ENCODE measurements around the gene VIPR2.
"Not testable (repeated sequence)": the region's sequence is repeated elsewhere in the genome, so short reads cannot be mapped to it uniquely, and the experiment has no call there.

VIPR2 gene

GRCh38 chr7:159006022-159006609 lies 138.6 kb downstream of the VIPR2 start:
- DNase-seq = not testable (repeated sequence)

- no peak for DNase-seq
Measured at GRCh38 chr7:159005618-159006017, 139.0 kb downstream of the VIPR2 start.

- DNase-seq = no peak
Measured at GRCh38 chr7:159004411-159004810, 140.3 kb downstream of the VIPR2 start.

DNA sequence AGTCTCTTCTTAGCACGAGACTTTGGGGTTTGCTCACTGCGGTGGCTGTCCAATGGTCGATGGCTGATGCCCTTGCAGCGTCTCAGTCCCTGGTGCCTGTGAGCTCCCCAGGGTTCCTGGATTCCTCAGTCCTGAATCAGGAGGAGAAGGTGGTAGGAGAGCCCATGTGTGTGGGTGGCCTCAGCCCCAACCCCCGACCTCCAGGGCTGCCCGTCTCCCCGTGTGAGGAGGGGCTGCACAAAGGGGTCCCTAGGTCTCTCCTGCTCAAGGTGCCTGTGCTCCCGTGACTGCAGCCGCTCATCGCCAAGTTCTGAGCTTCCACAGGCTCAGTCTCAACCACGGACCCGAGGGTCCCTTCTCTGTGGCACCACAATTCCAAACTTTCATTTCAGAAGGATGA lies 142.9 kb downstream of the VIPR2 start:
- no peak for DNase-seq

- no peak for DNase-seq
Measured at GRCh38 chr7:159000859-159001435, 143.7 kb downstream of the VIPR2 start.

DNA sequence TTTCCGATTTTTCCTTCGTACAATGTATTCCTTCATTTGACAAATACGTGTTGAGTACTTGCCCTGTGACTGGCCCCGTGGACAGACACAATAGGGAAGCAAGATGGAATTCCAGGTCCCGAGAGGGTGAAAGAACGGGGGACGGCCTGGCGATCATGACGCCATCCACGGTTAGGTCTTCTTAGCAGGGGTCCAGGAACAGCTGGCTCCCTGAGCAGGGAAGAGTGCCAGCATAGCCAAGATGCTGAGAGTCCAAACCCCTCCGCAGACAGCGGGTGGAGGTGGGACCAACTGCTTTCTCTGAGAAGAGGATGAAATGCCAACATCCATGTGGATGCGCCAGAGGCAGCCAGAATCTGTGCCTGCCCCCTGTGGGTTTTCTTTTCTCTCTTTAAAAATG lies 144.6 kb downstream of the VIPR2 start:
- no peak for DNase-seq

DNA sequence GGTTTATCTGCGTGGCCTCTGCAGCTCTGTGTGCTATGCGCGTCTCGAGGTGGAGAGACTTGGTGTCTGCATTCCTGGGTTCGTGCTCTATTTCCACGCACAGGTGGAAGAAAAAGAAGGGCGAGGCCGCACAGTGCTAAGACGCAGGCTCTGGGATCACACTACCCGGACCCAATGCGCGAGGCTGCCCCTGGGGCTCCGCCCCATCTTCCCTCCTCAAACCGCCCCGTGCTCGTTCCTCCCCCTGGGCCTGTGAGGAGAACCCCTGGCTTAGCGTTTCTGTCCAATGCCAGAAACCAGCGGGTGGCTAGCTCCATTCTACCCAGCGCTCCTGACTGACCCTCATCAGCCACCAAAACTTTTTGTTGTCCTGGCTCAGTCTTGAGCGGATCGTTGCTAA lies 145.2 kb downstream of the VIPR2 start:
- DNase-seq = no peak

DNA sequence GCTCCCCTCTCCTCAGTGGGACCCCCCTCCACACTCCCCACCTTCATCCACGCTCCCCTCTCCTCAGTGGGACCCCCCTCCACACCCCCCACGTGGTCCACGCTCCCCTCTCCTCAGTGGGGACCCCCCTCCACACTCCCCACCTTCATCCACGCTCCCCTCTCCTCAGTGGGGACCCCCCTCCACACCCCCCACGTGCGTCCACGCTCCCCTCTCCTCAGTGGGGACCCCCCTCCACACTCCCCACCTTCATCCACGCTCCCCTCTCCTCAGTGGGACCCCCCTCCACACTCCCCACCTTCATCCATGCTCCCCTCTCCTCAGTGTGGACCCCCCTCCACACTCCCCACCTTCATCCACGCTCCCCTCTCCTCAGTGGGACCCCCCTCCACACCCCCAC lies 146.4 kb downstream of the VIPR2 start:
- DNase-seq = not testable (repeated sequence)

GRCh38 chr7:158997471-158997870 lies 147.2 kb downstream of the VIPR2 start:
- no peak for DNase-seq

DNA sequence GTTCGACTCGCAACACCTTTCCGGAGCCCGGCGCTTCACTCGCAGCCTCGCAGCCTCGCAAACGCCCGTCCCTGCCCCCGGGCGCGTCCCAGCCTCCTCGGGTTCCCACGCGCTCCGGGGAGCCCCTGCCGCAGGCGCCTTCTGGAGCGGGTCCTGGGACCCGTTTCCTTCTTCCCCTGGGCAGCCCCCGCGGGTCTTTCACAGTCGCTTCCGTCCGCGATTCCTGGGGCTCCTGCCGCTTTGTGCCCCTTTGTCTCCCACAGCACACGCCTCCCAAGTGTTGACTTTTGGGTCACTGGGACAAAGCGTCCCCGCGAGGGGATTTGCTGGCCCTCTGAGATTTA lies 147.6 kb downstream of the VIPR2 start:
- DNase-seq = no peak

GRCh38 chr7:158996214-158997109 lies 148.2 kb downstream of the VIPR2 start:
- DNase-seq = no peak

DNA sequence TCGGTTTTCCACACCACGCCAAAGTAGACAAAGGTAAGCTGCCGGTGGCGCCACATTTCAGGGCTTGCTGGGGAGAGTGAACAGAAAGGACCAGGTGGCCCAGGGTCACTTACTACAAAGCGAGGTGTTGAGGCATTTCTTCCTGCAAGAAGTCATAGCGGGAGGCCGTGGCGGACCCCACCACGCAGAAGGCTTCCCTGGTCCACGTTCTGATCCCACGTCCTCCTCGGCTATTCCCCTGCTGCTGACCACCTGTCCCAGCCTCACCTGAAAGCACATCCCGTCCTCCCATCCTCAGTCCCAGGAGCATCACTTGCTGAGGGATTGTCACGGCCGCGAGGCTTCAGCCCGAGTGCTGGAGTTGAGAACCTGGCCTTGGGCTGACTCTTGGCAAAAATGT lies 149.2 kb downstream of the VIPR2 start:
- DNase-seq = no peak

- DNase-seq = no peak
Measured at GRCh38 chr7:158994687-158995086, 150.0 kb downstream of the VIPR2 start.

GRCh38 chr7:158993591-158993990 lies 151.1 kb downstream of the VIPR2 start:
- no peak for DNase-seq

GRCh38 chr7:158992759-158993158 lies 151.9 kb downstream of the VIPR2 start:
- DNase-seq = no peak

DNA sequence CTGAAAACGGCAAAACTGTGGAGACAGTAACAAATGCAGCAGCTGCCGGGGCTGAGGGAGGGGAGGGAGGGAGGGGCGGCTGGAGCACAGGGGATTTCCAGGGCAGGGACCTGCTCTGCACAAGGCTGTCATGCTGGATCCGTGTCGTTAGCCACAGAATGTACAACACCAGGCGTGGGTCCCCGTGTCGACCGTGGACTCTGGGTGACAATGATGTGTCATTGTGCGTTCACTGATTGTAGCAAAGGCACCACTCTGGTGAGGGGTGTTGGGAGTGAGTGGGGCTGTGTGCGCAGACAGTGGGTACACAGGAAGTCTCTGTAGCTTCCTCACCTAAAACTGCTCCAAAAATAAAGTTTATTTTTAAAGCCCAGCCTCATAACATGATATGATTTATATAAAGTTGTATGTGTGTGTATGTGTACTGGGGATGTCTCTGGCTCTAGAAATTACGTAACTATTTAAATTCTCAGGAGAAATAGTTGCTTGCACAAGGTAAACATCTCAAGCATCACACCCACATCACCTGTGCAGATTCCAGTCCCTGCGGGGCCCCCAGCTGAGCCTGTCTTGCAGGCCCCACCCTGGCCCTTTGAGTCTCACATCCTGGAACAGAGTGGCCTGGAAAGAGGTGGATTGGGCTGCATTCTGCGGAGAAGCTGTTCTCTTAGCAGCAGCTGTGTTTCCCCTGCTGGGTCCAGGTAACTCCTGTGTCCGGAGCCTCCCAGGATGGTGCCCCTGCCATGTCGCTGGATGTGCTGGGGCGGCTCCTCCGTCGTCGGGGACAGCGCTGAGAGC lies 152.6 kb downstream of the VIPR2 start:
- DNase-seq = no peak

DNA sequence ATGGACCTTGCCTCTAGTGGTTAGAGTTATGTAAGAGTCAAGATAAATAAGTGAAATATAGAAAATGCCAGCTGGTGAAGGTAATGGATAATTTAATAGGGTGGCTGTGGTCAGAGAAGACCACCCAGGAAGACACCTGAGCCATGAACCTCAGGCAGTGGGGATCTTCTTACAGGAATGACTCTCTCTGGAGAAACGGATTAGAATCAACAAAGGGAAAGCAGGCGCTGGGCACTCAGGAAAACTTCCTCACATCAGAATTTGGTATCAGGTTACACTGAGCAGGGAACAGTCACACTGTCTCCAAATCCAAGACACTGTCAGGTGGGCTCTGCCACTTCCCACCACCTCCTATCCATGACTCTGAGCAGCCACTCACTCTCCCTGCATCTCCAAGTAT lies 155.7 kb downstream of the VIPR2 start:
- no peak for DNase-seq

GRCh38 chr7:158988302-158988862 lies 156.3 kb downstream of the VIPR2 start:
- no peak for DNase-seq

DNA sequence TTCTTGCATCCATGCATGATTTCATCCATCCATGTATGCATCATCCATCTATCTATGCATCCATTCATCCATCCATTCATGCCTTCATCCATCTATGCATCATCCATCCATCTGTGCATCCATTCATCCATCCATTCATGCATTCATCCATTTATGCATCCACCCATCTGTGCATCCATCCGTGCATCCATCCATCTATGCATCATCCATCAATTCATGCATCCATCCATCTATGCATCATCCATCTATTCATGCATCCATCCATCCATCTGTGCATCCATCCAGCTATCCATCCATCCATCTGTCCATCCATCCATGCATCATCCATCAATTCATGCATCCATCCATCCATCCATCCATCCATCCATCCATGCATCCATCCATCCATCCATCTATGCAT lies 157.0 kb downstream of the VIPR2 start:
- DNase-seq = no peak

- DNase-seq = no peak
Measured at GRCh38 chr7:158985583-158985982, 159.1 kb downstream of the VIPR2 start.

DNA sequence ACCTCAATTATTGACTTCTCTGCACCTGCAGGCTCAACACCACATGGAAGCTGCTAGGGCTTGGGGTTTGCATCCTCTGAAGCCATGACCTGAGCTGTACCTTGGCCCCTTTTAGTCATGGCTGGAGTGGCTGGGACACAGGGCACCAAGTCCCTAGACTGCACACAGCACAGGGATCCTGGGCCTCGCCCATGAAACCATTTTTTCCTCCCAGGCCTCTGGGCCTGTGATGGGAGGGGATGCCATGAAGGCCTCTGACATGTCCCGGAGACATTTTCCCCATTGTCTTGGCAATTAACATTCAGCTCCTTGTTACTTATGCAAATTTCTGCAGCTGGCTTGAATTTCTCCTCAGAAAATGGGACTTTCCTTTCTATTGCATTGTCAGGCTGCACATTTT lies 160.7 kb downstream of the VIPR2 start:
- not testable (repeated sequence) for DNase-seq

DNA sequence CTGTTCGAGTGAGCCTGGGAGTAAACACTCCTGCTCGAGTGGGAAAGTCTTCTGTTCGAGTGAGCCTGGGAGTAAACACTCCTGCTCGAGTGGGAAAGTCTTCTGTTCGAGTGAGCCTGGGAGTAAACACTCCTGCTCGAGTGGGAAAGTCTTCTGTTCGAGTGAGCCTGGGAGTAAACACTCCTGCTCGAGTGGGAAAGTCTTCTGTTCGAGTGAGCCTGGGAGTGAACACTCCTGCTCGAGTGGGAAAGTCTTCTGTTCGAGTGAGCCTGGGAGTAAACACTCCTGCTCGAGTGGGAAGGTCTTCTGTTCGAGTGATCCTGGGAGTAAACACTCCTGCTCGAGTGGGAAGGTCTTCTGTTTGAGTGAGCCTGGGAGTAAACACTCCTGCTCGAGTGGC lies 162.6 kb downstream of the VIPR2 start:
- not testable (repeated sequence) for DNase-seq

All from activated gamma-delta T cell (primary cell).